Measurements from ENCODE around the gene CEP95.

GRCh38 chr17:64497565-64498035 lies 9.2 kb upstream of the CEP95 start:
- no peak for TF ChIP-seq POLR2A (IDR thresholded peaks at IDR 0.05)
- TF ChIP-seq, protein P1, sequence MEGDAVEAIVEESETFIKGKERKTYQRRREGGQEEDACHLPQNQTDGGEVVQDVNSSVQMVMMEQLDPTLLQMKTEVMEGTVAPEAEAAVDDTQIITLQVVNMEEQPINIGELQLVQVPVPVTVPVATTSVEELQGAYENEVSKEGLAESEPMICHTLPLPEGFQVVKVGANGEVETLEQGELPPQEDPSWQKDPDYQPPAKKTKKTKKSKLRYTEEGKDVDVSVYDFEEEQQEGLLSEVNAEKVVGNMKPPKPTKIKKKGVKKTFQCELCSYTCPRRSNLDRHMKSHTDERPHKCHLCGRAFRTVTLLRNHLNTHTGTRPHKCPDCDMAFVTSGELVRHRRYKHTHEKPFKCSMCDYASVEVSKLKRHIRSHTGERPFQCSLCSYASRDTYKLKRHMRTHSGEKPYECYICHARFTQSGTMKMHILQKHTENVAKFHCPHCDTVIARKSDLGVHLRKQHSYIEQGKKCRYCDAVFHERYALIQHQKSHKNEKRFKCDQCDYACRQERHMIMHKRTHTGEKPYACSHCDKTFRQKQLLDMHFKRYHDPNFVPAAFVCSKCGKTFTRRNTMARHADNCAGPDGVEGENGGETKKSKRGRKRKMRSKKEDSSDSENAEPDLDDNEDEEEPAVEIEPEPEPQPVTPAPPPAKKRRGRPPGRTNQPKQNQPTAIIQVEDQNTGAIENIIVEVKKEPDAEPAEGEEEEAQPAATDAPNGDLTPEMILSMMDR (IDR thresholded peaks at IDR 0.05): no peak

Data from heart left ventricle (tissue), 13 donors.